Calu3 (cell line): ENCODE measurements around the gene FCER2. TPM values are rescaled to one million over a fixed set of nuclear protein-coding genes. Genes with fewer than 3 reads are reported as not detected.

Source experiments
- BruUV-seq: library from RNA; stranded (reverse); fragments of 400-500 nt; replicated peaks from 2 replicates; lab custom pipeline; 2021; lab: Mats Ljungman, UMichigan
- CTCF ChIA-PET: fragments of 300-600 bp; sonication (Branson Sonifier 250); formaldehyde crosslinking; loops from one replicate; lab custom pipeline; 2022; ENCODE audit warnings: antibody characterized with exemption; lab: Charles Lee
- DNase-seq: peaks from one replicate; pipeline ENCODE4 v3.0.0; 2022
- H3K27ac Mint-ChIP-seq: one replicate; pipeline ENCODE4 v1.8.0; 2022; ENCODE audit warnings: mixed read lengths; ENCODE audit not compliant: unreplicated experiment
- H3K27me3 Mint-ChIP-seq: one replicate; pipeline ENCODE4 v1.8.0; 2022; ENCODE audit warnings: mixed read lengths; ENCODE audit not compliant: unreplicated experiment
- H3K36me3 Mint-ChIP-seq: one replicate; pipeline ENCODE4 v1.8.0; 2022; ENCODE audit warnings: mild to moderate bottlenecking, moderate library complexity, mixed read lengths; ENCODE audit not compliant: insufficient read depth, unreplicated experiment
- H3K4me1 Mint-ChIP-seq: one replicate; pipeline ENCODE4 v1.8.0; 2022; ENCODE audit warnings: mild to moderate bottlenecking, low read depth, mixed read lengths; ENCODE audit not compliant: unreplicated experiment
- H3K4me3 Mint-ChIP-seq: one replicate; pipeline ENCODE4 v1.8.0; 2022; ENCODE audit warnings: mild to moderate bottlenecking, low read depth, moderate library complexity, mixed read lengths; ENCODE audit not compliant: unreplicated experiment
- H3K9me3 Mint-ChIP-seq: one replicate; pipeline ENCODE4 v1.8.0; 2022; ENCODE audit warnings: low read depth, mixed read lengths; ENCODE audit not compliant: unreplicated experiment
- intact Hi-C: fragments of 100-400 bp; cut with micrococcal nuclease; formaldehyde crosslinking; loops from one replicate; pipeline ENCODE4 v1.10.0; 2022; ENCODE audit not compliant: unreplicated experiment
- total RNA-seq: library from RNA; stranded (reverse); gene quantifications from 2 replicates; pipeline ENCODE4 v1.2.3, GENCODE V29; 2022
- TF ChIP-seq, protein P1 (sequence below): fragments of 200-600 bp; IDR thresholded peaks from one replicate; pipeline ENCODE4 v1.8.0; 2022; ENCODE audit warnings: antibody characterized with exemption; ENCODE audit not compliant: unreplicated experiment

Gene FCER2
- total RNA-seq, 1 experiment from 2014 or later = not detected

DNA sequence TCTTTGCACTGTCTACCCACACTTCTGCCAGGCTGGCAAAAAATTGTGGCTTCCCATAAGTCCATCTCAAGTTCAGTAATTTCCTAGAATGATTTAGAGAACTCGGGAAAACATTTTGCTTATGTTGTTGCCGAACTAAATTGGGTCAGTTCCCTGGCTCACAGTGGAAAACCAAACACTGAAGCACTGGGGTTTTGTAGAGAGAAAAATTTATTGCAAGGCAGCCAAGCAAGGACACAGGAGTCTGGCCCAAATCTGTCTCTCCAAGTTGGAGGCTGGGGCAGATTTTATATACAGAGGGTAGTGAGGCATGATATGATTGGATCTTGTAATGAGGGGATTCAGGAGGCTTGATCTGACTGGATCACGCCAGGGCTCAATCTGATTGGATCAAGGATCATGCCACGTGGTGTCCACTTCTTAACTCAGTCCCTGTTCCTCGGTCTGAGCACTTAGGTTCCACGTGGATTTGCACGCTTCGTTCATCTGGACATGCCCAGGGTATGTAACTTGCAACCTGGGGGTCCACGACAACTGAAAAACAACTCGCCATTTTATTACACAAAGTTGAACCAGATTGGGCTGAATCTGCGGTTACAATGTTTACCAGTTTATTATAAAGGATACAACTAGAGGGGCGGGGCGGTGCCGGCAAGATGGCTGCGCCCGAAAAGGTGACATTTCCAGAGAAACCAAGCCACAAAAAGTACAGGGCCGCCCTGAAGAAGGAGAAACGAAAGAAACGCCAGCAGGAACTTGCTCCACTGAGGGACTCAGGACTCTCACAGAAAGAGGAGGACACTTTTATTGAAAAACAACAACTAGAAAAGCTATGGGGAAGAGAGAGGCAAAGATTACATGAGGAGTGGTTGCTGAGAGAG lies 38.1 kb upstream of the FCER2 start:
- H3K27ac Mint-ChIP-seq = no peak overlapping the region
- CTCF ChIA-PET = interaction anchor here (0.6 kb wide), 1 partner anchor 60 kb away, joined by 6 read pairs; no protein-coding TSS in a partner anchor

DNA sequence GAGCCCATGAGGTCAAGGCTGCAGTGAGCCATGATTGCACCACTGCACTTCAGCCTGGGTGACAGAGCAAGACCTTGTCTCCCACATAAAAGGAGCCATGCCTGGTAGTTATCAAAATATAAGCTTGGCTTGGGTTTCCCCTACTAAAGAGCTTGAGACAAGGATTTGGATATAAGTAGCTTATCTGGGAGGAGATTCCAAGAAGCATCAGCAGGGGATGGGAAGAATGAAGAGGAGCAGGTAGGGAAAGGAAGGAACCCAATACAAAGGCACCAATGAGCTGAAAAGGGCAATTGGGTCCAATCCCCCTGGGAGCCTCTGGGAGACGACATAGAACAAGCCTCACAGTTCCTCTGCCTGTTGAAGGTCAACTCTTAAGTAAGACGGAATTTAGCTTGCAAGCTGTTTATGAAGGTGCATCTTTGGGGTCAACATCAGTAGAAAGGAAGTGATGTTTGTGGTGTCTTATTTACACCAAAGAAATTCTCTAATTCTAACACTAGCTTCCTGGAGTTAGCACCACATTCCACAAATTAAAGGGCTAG lies 37.4 kb upstream of the FCER2 start:
- CTCF ChIA-PET = interaction anchor here (0.6 kb wide), 1 partner anchor 60 kb away, joined by 6 read pairs; no protein-coding TSS in a partner anchor
- no TSS peak for BruUV-seq
- peaks cover 92% of the 10 kb centered on the region for H3K27me3 Mint-ChIP-seq
- no peaks in the 10 kb centered on the region for H3K4me1 Mint-ChIP-seq
- no peak overlapping the region for H3K27ac Mint-ChIP-seq
- no peaks in the 10 kb centered on the region for H3K36me3 Mint-ChIP-seq
- no peak for DNase-seq
- no peaks in the 10 kb centered on the region for H3K9me3 Mint-ChIP-seq
- H3K4me3 Mint-ChIP-seq = no peak overlapping the region
- TF ChIP-seq, protein P1, sequence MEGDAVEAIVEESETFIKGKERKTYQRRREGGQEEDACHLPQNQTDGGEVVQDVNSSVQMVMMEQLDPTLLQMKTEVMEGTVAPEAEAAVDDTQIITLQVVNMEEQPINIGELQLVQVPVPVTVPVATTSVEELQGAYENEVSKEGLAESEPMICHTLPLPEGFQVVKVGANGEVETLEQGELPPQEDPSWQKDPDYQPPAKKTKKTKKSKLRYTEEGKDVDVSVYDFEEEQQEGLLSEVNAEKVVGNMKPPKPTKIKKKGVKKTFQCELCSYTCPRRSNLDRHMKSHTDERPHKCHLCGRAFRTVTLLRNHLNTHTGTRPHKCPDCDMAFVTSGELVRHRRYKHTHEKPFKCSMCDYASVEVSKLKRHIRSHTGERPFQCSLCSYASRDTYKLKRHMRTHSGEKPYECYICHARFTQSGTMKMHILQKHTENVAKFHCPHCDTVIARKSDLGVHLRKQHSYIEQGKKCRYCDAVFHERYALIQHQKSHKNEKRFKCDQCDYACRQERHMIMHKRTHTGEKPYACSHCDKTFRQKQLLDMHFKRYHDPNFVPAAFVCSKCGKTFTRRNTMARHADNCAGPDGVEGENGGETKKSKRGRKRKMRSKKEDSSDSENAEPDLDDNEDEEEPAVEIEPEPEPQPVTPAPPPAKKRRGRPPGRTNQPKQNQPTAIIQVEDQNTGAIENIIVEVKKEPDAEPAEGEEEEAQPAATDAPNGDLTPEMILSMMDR = no peak
- intact Hi-C loops = no loop called here

More for the DNA sequence above, 38.1 kb upstream of the FCER2 start:
- H3K36me3 Mint-ChIP-seq = no peaks in the 10 kb centered on the region
- peaks cover 92% of the 10 kb centered on the region for H3K27me3 Mint-ChIP-seq
- H3K4me1 Mint-ChIP-seq = no peaks in the 10 kb centered on the region
- no peak for DNase-seq
- TF ChIP-seq, protein P1 = no peak
- no peak overlapping the region for H3K4me3 Mint-ChIP-seq
- intact Hi-C loops = no loop called here
- no TSS peak for BruUV-seq
- H3K9me3 Mint-ChIP-seq = no peaks in the 10 kb centered on the region

DNA sequence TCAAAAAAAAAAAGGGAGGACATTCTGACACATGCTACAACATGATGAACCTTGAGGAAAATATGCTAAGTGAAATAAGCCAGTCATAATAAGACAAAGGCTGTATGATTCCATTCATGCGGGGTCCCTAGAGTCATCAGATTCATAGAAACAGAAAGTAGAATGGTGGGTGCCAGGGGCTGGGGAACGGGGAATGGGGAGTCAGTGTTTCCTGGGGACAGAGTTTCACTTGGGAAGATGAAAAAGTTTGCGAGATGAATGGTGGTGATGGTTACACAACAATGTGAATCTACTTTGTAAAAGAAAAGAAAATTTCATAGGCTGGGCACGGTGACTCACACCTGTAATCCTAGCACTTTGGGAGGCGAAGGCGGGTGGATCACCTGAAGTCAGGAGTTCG lies 36.1 kb upstream of the FCER2 start:
- H3K9me3 Mint-ChIP-seq = no peaks in the 10 kb centered on the region
- intact Hi-C loops = no loop called here
- no peaks in the 10 kb centered on the region for H3K36me3 Mint-ChIP-seq
- no peak for DNase-seq
- BruUV-seq = no TSS peak
- no peak overlapping the region for H3K4me3 Mint-ChIP-seq
- H3K27ac Mint-ChIP-seq = no peak overlapping the region
- H3K4me1 Mint-ChIP-seq = no peaks in the 10 kb centered on the region
- peaks cover 86% of the 10 kb centered on the region for H3K27me3 Mint-ChIP-seq
- TF ChIP-seq, protein P1 = no peak
- CTCF ChIA-PET = no interaction called here

DNA sequence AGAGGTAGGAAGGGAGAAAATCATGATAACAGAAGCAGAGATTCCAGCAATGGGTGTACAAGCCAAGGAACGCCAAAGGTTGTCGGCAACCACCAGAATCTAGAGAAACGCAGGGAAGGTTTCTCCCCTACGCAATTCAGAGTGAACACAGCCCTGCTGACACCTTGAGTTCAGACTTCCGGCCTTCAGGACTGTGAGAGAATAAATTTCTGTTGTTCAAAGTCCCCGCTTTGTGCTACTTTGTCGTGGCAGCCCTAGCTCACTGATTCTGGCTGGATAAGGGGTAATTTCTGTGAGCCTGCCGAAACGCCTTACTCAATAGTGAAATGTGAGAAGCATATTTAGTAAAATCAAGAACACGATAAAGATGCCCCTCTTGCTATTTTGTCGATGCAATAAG lies 35.3 kb upstream of the FCER2 start:
- CTCF ChIA-PET = interaction anchor here (0.7 kb wide), 1 partner anchor 673 kb away, joined by 4 read pairs; no protein-coding TSS in a partner anchor
- TF ChIP-seq, protein P1 = no peak
- Mint-ChIP-seq H3K27me3 (peaks cover 81% of the 10 kb centered on the region), H3K9me3 (no peaks in the 10 kb centered on the region), H3K36me3 (no peaks in the 10 kb centered on the region), H3K4me3 (no peak overlapping the region), H3K4me1 (no peaks in the 10 kb centered on the region), H3K27ac (no peak overlapping the region)
- DNase-seq = no peak
- no TSS peak for BruUV-seq
- intact Hi-C loops = no loop called here
